ENCODE data around the gene SLC7A7. TPM values are rescaled to one million over a fixed set of nuclear protein-coding genes. Genes with fewer than 3 reads are reported as not detected.

Gene SLC7A7
- total RNA-seq, result 13.6 and 16.0 TPM in 2 replicates

DNA sequence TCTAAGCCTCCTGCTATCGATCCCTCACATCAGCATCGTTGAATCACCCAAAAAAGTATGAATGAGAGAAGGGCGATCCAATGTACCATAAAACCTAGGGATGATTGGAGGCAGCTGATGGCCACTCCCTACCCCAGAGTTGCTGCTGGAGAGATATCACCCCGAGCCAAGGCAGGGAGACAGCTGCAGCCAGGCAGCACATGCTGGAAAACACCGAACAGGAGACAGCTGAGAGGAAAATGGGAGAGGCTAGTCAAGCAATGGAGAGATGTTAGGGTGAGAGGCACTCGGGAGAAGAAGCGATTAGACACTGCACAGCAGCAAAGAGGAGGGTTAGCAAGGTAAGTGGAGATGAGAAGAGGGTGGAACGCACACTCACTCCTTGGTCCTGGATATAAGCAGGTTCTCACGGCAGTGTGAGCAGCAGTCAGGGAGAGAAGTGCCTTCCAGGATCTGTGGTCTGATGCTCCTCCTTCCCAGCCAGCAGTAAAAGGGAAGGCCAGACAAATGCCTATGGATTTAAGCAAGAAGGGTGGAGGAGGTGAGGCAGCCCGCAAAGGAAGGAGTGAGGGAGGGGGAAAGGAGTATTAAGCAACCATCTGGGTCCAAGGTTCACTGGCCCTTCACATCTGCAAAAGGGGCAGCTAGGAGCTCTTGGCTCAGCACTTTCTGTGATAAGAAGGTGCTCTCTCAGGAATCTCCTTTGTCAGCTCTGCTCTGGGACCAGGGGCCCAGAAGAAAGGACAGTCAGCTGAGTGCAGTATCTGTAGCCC lies at the start of gene SLC7A7:
Gene SLC7A7, minus strand, starts transcription at position 495 of the 773 bp plus-strand sequence. CDS start 2,037 bp downstream, outside the sequence.

GRCh38 chr14:22836301-22837113 lies 21.3 kb upstream of the SLC7A7 start, which contains the start of gene MMP14:
Gene MMP14 (plus strand): TSS chr14:22836585. CDS start chr14:22836818, 233 bp downstream.

DNA sequence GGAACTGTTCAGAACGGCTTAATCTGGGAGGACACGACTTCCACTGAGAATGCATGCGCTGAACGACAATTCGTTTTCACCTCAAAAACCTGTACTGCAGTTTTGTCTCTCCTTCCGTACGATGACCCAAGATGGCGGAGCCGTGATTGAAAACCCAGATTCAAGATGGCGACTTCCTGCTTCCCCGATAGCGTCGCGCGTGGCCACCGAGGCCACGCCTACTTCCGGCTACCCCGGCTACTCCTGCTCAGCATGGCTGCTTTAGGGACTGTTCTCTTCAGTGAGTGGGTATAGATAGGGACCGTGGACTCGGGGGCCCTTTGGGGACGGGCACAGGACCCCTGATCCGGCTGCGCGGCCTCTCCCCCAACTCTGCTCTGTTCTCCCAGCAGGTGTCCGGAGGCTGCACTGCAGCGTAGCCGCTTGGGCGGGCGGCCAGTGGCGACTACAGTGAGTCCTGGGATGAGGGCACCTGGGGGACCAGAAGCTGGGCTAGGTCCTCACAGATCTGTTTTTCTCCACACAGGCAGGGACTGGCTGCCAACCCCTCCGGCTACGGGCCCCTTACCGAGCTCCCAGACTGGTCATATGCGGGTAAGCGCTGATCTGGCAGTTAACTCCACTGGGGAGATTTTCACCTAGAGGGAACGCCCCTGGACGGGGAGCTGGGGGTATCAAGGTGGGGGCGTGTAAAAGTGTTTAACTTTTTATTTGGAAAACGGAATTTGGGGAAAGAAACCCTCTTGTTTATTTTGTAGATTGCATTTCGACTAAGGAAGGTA lies 14.6 kb upstream of the SLC7A7 start, which contains the start of gene MRPL52:
Gene MRPL52, plus strand, starts transcription at position 227 of the 782 bp plus-strand sequence. Its CDS starts 26 bp downstream, at position 253.

GRCh38 chr14:22766457-22767322 lies 48.5 kb downstream of the SLC7A7 start, which contains the start of gene OXA1L:
Gene OXA1L (plus strand): TSS chr14:22766688. CDS start chr14:22766702, 14 bp downstream.

Other genes starting within 250 kb of the SLC7A7 start
- gene DAD1, start 226.2 kb downstream of the SLC7A7 start, total RNA-seq, result 245 and 324 TPM in 2 replicates
- gene ABHD4, start 217.1 kb downstream of the SLC7A7 start, total RNA-seq, result 4.9 and 8.8 TPM in 2 replicates
- gene OR6J1, start 171.1 kb downstream of the SLC7A7 start, total RNA-seq, result not detected in 2 replicates
- gene OXA1L, start 48.7 kb downstream of the SLC7A7 start, total RNA-seq, result 78.5 and 87.6 TPM in 2 replicates
- 53.7 and 81.0 TPM in 2 replicates for gene MRPL52, start 14.5 kb upstream of the SLC7A7 start, total RNA-seq
- 236 and 368 TPM in 2 replicates for gene MMP14, start 21.1 kb upstream of the SLC7A7 start, total RNA-seq
- gene LRP10, start 56.3 kb upstream of the SLC7A7 start, total RNA-seq, result 44.2 and 65.4 TPM in 2 replicates
- 0.09 TPM in 2 replicates for gene REM2, start 67.8 kb upstream of the SLC7A7 start, total RNA-seq
- gene RBM23, start 103.7 kb upstream of the SLC7A7 start, total RNA-seq, result 43.6 and 50.5 TPM in 2 replicates
- gene PRMT5, start 113.9 kb upstream of the SLC7A7 start, total RNA-seq, result 45.9 and 71.5 TPM in 2 replicates
- 33.0 and 38.8 TPM in 2 replicates for gene HAUS4, start 141.7 kb upstream of the SLC7A7 start, total RNA-seq
- gene AJUBA, start 167.1 kb upstream of the SLC7A7 start, total RNA-seq, result 40.2 and 86.7 TPM in 2 replicates
- gene C14orf93, start 194.7 kb upstream of the SLC7A7 start, total RNA-seq, result 4.9 and 5.3 TPM in 2 replicates
- 258 and 313 TPM in 2 replicates for gene PSMB5, start 219.5 kb upstream of the SLC7A7 start, total RNA-seq
- not detected in 2 replicates for gene PSMB11, start 226.8 kb upstream of the SLC7A7 start, total RNA-seq
- 13.9 and 15.7 TPM in 2 replicates for gene CDH24, start 242.1 kb upstream of the SLC7A7 start, total RNA-seq

Measured in endothelial cell of coronary artery (primary cell).